Neural cell (in vitro differentiated cells): Measurements from ENCODE around the gene JCHAIN.

Source experiments
- EP300 ChIP-seq: fragments of 450-650 bp; conservative IDR thresholded peaks from 2 replicates; pipeline ENCODE4 v1.6.1; 2014; ENCODE audit warnings: antibody characterized with exemption, mild to moderate bottlenecking, moderate library complexity; ENCODE audit not compliant: poor library complexity, severe bottlenecking
- RAD21 ChIP-seq: fragments of 450-650 bp; conservative IDR thresholded peaks from 2 replicates; pipeline ENCODE4 v1.6.1; 2014; ENCODE audit warnings: antibody characterized with exemption, mild to moderate bottlenecking, moderate library complexity
- TAF1 ChIP-seq: IDR thresholded peaks from 2 replicates; pipeline ENCODE4 v1.6.1; 2012; ENCODE audit warnings: low read depth
- TF ChIP-seq, protein P1 (sequence below): fragments of 450-650 bp; IDR thresholded peaks from 2 replicates; pipeline ENCODE4 v1.5.1; 2014; ENCODE audit warnings: antibody characterized with exemption, mild to moderate bottlenecking, moderate library complexity; ENCODE audit not compliant: poor library complexity, severe bottlenecking

DNA sequence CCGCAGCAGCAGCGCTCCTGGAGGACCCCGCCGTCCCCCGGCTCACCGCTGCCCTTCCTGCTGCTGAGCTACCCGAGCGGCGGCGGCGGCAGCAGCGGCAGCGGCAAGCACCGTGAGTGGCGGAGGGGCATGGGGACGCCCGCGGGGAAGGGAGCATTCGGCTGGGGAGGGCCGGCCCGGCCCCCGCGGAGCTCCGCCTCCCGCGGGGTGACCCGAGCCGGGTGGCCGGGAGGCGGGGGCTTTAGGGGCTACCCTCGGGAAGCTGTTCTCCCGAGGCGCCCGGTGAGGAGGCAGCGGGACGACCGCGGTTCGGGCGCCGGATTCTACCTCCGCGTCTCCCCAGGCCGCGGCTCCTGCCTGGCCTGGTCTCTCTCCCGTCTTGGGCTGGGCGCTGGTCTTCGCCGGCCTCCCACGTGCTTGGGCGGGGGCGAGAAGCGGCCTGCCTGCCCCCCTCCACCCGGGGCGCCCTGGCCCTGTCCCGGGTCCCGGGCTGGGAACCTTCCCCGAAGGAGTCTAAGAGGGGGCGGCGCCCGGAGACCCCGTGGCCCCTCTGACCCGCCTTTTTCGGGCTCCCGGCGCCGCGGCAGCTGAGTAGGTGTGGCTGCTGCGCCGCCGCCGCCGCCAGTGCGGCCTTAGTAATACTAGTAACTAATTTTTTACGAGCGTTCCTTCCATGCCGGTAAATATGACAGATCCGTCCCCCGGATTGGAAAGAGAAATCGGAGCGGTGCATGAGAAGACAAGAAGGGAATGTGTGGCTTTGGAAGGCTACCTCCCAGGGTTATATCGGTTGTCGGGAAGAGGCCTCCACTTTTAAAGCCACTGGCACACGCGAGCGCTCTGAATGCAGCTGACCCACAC, 39.1 kb upstream of the JCHAIN start:
- TF ChIP-seq EP300 (no peak), TAF1 (no peak), RAD21 (peak; percentile 26)
- TF ChIP-seq, protein P1, sequence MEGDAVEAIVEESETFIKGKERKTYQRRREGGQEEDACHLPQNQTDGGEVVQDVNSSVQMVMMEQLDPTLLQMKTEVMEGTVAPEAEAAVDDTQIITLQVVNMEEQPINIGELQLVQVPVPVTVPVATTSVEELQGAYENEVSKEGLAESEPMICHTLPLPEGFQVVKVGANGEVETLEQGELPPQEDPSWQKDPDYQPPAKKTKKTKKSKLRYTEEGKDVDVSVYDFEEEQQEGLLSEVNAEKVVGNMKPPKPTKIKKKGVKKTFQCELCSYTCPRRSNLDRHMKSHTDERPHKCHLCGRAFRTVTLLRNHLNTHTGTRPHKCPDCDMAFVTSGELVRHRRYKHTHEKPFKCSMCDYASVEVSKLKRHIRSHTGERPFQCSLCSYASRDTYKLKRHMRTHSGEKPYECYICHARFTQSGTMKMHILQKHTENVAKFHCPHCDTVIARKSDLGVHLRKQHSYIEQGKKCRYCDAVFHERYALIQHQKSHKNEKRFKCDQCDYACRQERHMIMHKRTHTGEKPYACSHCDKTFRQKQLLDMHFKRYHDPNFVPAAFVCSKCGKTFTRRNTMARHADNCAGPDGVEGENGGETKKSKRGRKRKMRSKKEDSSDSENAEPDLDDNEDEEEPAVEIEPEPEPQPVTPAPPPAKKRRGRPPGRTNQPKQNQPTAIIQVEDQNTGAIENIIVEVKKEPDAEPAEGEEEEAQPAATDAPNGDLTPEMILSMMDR: no peak
